ENCODE measurements around the gene MUS81.

The MUS81 gene

GRCh38 chr11:65915821-65916251 lies 55.6 kb downstream of the MUS81 start:
- Histone ChIP-seq H3K4me2 (ENCODE audit: low read depth, low read length, poor library complexity, severe bottlenecking) (no peak overlapping the region), H3K27me3 (ENCODE audit: low read length) (no peaks in the 10 kb centered on the region), H2AFZ (ENCODE audit: low read depth, low read length, severe bottlenecking) (no peak overlapping the region), H3K79me2 (ENCODE audit: insufficient read depth, low read length) (no peaks in the 10 kb centered on the region), H3K27ac (ENCODE audit: low read depth, low read length) (no peak overlapping the region), H3K36me3 (ENCODE audit: low read length) (no peaks in the 10 kb centered on the region), H3F3A (ENCODE audit: insufficient read depth) (no peaks in the 10 kb centered on the region), H3K4me3 (ENCODE audit: insufficient read depth, low read length, poor library complexity, severe bottlenecking) (no peak overlapping the region), H3K9ac (ENCODE audit: low read length) (no peak overlapping the region), H3K9me3 (ENCODE audit: insufficient read depth, low read length) (no peaks in the 10 kb centered on the region), H3K9me2 (replicated peaks; ENCODE audit: insufficient read depth, low read length) (no peaks in the 10 kb centered on the region), H4K20me1 (ENCODE audit: low read depth, low read length) (no peaks in the 10 kb centered on the region)
- TF ChIP-seq CTCF (IDR thresholded peaks at IDR 0.05; ENCODE audit: insufficient read depth, low read length, poor library complexity, severe bottlenecking) (no peak), EZH2phosphoT487 (conservative IDR thresholded peaks at IDR 0.05; ENCODE audit: low read length) (no peak)
